Caco-2 (cell line): ENCODE measurements around the gene AGRN. TPM values are rescaled to one million over a fixed set of nuclear protein-coding genes. Genes with fewer than 3 reads are reported as not detected.
"Not testable (repeated sequence)": the region's sequence is repeated elsewhere in the genome, so short reads cannot be mapped to it uniquely, and the experiment has no call there.

ENCODE experiments used
- BruUV-seq: library from RNA; stranded (reverse); fragments of 400-500 nt; replicated peaks from 2 replicates; lab custom pipeline; 2021; lab: Mats Ljungman, UMichigan
- CTCF ChIA-PET: fragments of 300-600 bp; sonication (Branson Sonifier 250); formaldehyde crosslinking; loops from one replicate; lab custom pipeline; 2022; ENCODE audit warnings: antibody characterized with exemption; lab: Charles Lee
- POLR2A ChIA-PET: fragments of 300-600 bp; sonication (Branson Sonifier 250); formaldehyde crosslinking; loops from one replicate; lab custom pipeline; 2022; ENCODE audit warnings: antibody characterized with exemption; lab: Charles Lee
- DNase-seq, 2 experiments: peaks; one replicate each; pipeline versions ENCODE4 v3.0.0 to v3.0.0-alpha.2; 2020 to 2022
- H3K27me3 ChIP-seq: replicated peaks from 2 replicates; pipeline ENCODE4 v1.6.0; 2011; ENCODE audit warnings: low read length; ENCODE audit not compliant: control insufficient read depth, insufficient read depth
- H3K36me3 ChIP-seq: 2 replicates; pipeline ENCODE4 v1.5.1; 2011; ENCODE audit warnings: low read length; ENCODE audit not compliant: control insufficient read depth, insufficient read depth
- H3K4me1 ChIP-seq: fragments of 250-450 bp; sonication (Bioruptor Pico); 2 replicates; pipeline ENCODE4 v1.5.1; 2020; ENCODE audit warnings: mild to moderate bottlenecking
- H3K4me3 ChIP-seq: 2 replicates; pipeline ENCODE4 v1.5.1; 2011; ENCODE audit warnings: low read depth, mild to moderate bottlenecking, control low read depth, low read length
- H3K9me3 ChIP-seq: fragments of 250-450 bp; sonication (Bioruptor Pico); 2 replicates; pipeline ENCODE4 v1.5.1; 2020; ENCODE audit warnings: mild to moderate bottlenecking, moderate library complexity
- H3K27ac Mint-ChIP-seq: one replicate; pipeline ENCODE4 v1.8.0; 2022; ENCODE audit warnings: mixed read lengths; ENCODE audit not compliant: unreplicated experiment
- H3K27me3 Mint-ChIP-seq: one replicate; pipeline ENCODE4 v1.8.0; 2022; ENCODE audit warnings: mixed read lengths; ENCODE audit not compliant: insufficient read depth, unreplicated experiment
- H3K36me3 Mint-ChIP-seq: one replicate; pipeline ENCODE4 v1.8.0; 2022; ENCODE audit warnings: mild to moderate bottlenecking, mixed read lengths; ENCODE audit not compliant: insufficient read depth, unreplicated experiment
- H3K4me1 Mint-ChIP-seq: one replicate; pipeline ENCODE4 v1.8.0; 2022; ENCODE audit warnings: low read depth, mixed read lengths; ENCODE audit not compliant: unreplicated experiment
- H3K4me3 Mint-ChIP-seq: one replicate; pipeline ENCODE4 v1.8.0; 2022; ENCODE audit warnings: mild to moderate bottlenecking, moderate library complexity, mixed read lengths; ENCODE audit not compliant: unreplicated experiment
- H3K9me3 Mint-ChIP-seq: one replicate; pipeline ENCODE4 v1.8.0; 2022; ENCODE audit warnings: mixed read lengths; ENCODE audit not compliant: unreplicated experiment
- CTCF ChIP-seq, 2 experiments: fragments of 200-600 bp in 1 of 2; IDR thresholded peaks; 1 replicate in 1 of 2; 2 replicates in 1 of 2; pipeline versions ENCODE4 v1.5.1 to v1.8.0; 2011 to 2022; ENCODE audit warnings: antibody characterized with exemption in 1 of 2, control low read depth in 1 of 2, inconsistent platforms in 1 of 2, low read depth in 1 of 2, low read length in 1 of 2, mild to moderate bottlenecking in 1 of 2, moderate library complexity in 1 of 2; ENCODE audit not compliant: insufficient read depth in 1 of 2, severe bottlenecking in 1 of 2, unreplicated experiment in 1 of 2
- intact Hi-C: fragments of 100-400 bp; cut with micrococcal nuclease; formaldehyde crosslinking; loops from one replicate; pipeline ENCODE4 v1.10.0; 2022; ENCODE audit not compliant: unreplicated experiment
- total RNA-seq: library from RNA; stranded (reverse); gene quantifications from 2 replicates; pipeline ENCODE4 v1.2.3, GENCODE V29; 2022

AGRN gene
- total RNA-seq, 1 experiment from 2014 or later: 176 TPM

- H3K36me3 ChIP-seq: no peaks in the 10 kb centered on the region
- Mint-ChIP-seq H3K9me3 (no peaks in the 10 kb centered on the region), H3K36me3 (peaks cover 35% of the 10 kb centered on the region), H3K27me3 (no peaks in the 10 kb centered on the region), H3K4me3 (no peak overlapping the region), H3K4me1 (no peaks in the 10 kb centered on the region), H3K27ac (no peak overlapping the region)
- TF ChIP-seq CTCF (IDR thresholded peaks at IDR 0.05; ENCODE audit: insufficient read depth in 1 of 2, low read depth in 1 of 2, low read length in 1 of 2, severe bottlenecking in 1 of 2, unreplicated experiment in 1 of 2): no peak
- no peak for DNase-seq
- BruUV-seq: no TSS peak
- no peaks in the 10 kb centered on the region for H3K27me3 ChIP-seq
- intact Hi-C loops: no loop called here
- CTCF ChIA-PET: no interaction called here
- peaks cover 8% of the 10 kb centered on the region for H3K4me1 ChIP-seq
- POLR2A ChIA-PET: no interaction called here
- no peak overlapping the region for H3K4me3 ChIP-seq
- H3K9me3 ChIP-seq: peaks cover 8% of the 10 kb centered on the region; the same call in 1 of the 2 replicates
Measured at GRCh38 chr1:992362-992761, 27.6 kb upstream of the AGRN start.

GRCh38 chr1:993379-993995 lies 26.4 kb upstream of the AGRN start:
- H3K36me3 ChIP-seq: no peaks in the 10 kb centered on the region
- no peaks in the 10 kb centered on the region for H3K9me3 Mint-ChIP-seq
- no peak overlapping the region for H3K27ac Mint-ChIP-seq
- DNase-seq: no peak
- intact Hi-C loops: no loop called here
- no peaks in the 10 kb centered on the region for H3K27me3 Mint-ChIP-seq
- BruUV-seq: no TSS peak
- H3K4me1 Mint-ChIP-seq: no peaks in the 10 kb centered on the region
- POLR2A ChIA-PET: no interaction called here
- no peak overlapping the region for H3K4me3 ChIP-seq
- H3K4me3 Mint-ChIP-seq: no peak overlapping the region
- CTCF ChIA-PET: interaction anchor here (1.5 kb wide), 1 partner anchor 9 kb away, joined by 4 read pairs; no protein-coding TSS in a partner anchor
- H3K4me1 ChIP-seq: peaks cover 19% of the 10 kb centered on the region
- no peaks in the 10 kb centered on the region for H3K27me3 ChIP-seq
- TF ChIP-seq CTCF (IDR thresholded peaks at IDR 0.05; ENCODE audit: insufficient read depth in 1 of 2, low read depth in 1 of 2, low read length in 1 of 2, severe bottlenecking in 1 of 2, unreplicated experiment in 1 of 2): no peak
- peaks cover 8% of the 10 kb centered on the region; the same call in 1 of the 2 replicates for H3K9me3 ChIP-seq
- H3K36me3 Mint-ChIP-seq: peaks cover 35% of the 10 kb centered on the region

- DNase-seq, H3K4me1 Mint-ChIP-seq, BruUV-seq, H3K27ac Mint-ChIP-seq, H3K9me3 ChIP-seq, POLR2A ChIA-PET, intact Hi-C loops, H3K27me3 ChIP-seq, H3K27me3 Mint-ChIP-seq, CTCF ChIA-PET, H3K4me3 Mint-ChIP-seq, H3K9me3 Mint-ChIP-seq, H3K4me3 ChIP-seq, H3K36me3 ChIP-seq: not testable (repeated sequence)
- H3K4me1 ChIP-seq: peaks cover 19% of the 10 kb centered on the region
- H3K36me3 Mint-ChIP-seq: peaks cover 28% of the 10 kb centered on the region
Measured at GRCh38 chr1:994546-994945, 25.4 kb upstream of the AGRN start.
